ENCODE measurements around the gene TECTA. TPM values are rescaled to one million over a fixed set of nuclear protein-coding genes. Genes with fewer than 3 reads are reported as not detected.

TECTA gene
- total RNA-seq, 1 donor from 2014 or later = 0.59 TPM

GRCh38 chr11:121149116-121149515 lies 48.1 kb downstream of the TECTA start:
- H3K27me3 ChIP-seq (ENCODE audit: low read depth) = no peaks in the 10 kb centered on the region
- H3K36me3 ChIP-seq = no peaks in the 10 kb centered on the region
- H3K9me3 ChIP-seq = no peaks in the 10 kb centered on the region
- TF ChIP-seq CTCF (IDR thresholded peaks at IDR 0.05) = no peak
- H3K27ac ChIP-seq = no peak overlapping the region
- no peak overlapping the region for H3K4me3 ChIP-seq
- no peaks in the 10 kb centered on the region for H3K4me1 ChIP-seq
- ATAC-seq (no peak), DNase-seq (no peak)
- intact Hi-C loops (cut with DNase I) = no loop called here

- H3K27me3 ChIP-seq (ENCODE audit: low read depth) = no peaks in the 10 kb centered on the region
- DNase-seq (no peak), ATAC-seq (no peak)
- intact Hi-C loops (cut with DNase I) = no loop called here
- no peaks in the 10 kb centered on the region for H3K9me3 ChIP-seq
- no peak overlapping the region for H3K4me3 ChIP-seq
- H3K36me3 ChIP-seq = no peaks in the 10 kb centered on the region
- TF ChIP-seq CTCF (IDR thresholded peaks at IDR 0.05) = no peak
- H3K27ac ChIP-seq = no peak overlapping the region
- no peaks in the 10 kb centered on the region for H3K4me1 ChIP-seq
Measured at GRCh38 chr11:121151207-121151688, 50.2 kb downstream of the TECTA start.

GRCh38 chr11:121152764-121153163 lies 51.7 kb downstream of the TECTA start:
- DNase-seq (no peak), ATAC-seq (no peak)
- no peak for TF ChIP-seq CTCF (IDR thresholded peaks at IDR 0.05)

GRCh38 chr11:121153472-121153871 lies 52.4 kb downstream of the TECTA start:
- Histone ChIP-seq H3K27ac (no peak overlapping the region), H3K9me3 (no peaks in the 10 kb centered on the region), H3K4me1 (no peaks in the 10 kb centered on the region), H3K36me3 (no peaks in the 10 kb centered on the region), H3K4me3 (no peak overlapping the region), H3K27me3 (ENCODE audit: low read depth) (no peaks in the 10 kb centered on the region)
- ATAC-seq (no peak), DNase-seq (no peak)
- no peak for TF ChIP-seq CTCF (IDR thresholded peaks at IDR 0.05)
- intact Hi-C loops (cut with DNase I) = no loop called here

More at GRCh38 chr11:121152764-121153163, 51.7 kb downstream of the TECTA start:
- Histone ChIP-seq H3K36me3 (no peaks in the 10 kb centered on the region), H3K27ac (no peak overlapping the region), H3K9me3 (no peaks in the 10 kb centered on the region), H3K4me3 (no peak overlapping the region), H3K27me3 (ENCODE audit: low read depth) (no peaks in the 10 kb centered on the region), H3K4me1 (no peaks in the 10 kb centered on the region)
- intact Hi-C loops (cut with DNase I) = no loop called here

GRCh38 chr11:121154486-121155314 lies 53.7 kb downstream of the TECTA start:
- no peak for TF ChIP-seq CTCF (IDR thresholded peaks at IDR 0.05)
- no peak overlapping the region for H3K4me3 ChIP-seq
- no peaks in the 10 kb centered on the region for H3K36me3 ChIP-seq
- ATAC-seq = no peak
- H3K27me3 ChIP-seq (ENCODE audit: low read depth) = no peaks in the 10 kb centered on the region
- no peaks in the 10 kb centered on the region for H3K9me3 ChIP-seq
- intact Hi-C loops (cut with DNase I) = no loop called here
- H3K27ac ChIP-seq = no peak overlapping the region
- H3K4me1 ChIP-seq = no peaks in the 10 kb centered on the region
- DNase-seq = no peak
